Hepatocyte (in vitro differentiated cells): ENCODE data around the gene SNED1. TPM values are rescaled to one million over a fixed set of nuclear protein-coding genes. Genes with fewer than 3 reads are reported as not detected.

Experiments used
- DNase-seq: peaks from one replicate; pipeline ENCODE4 v3.0.0-alpha.2; 2016; ENCODE audit warnings: low spot score
- H2AFZ ChIP-seq: fragments of 200-600 bp; sonication (generic); 2 replicates; pipeline ENCODE4 v1.6.0; 2016; ENCODE audit warnings: antibody characterized with exemption, mild to moderate bottlenecking
- H3K27ac ChIP-seq: fragments of 200-600 bp; sonication (generic); 2 replicates; pipeline ENCODE4 v1.5.1; 2016; ENCODE audit warnings: mild to moderate bottlenecking
- H3K27me3 ChIP-seq: fragments of 200-600 bp; sonication (generic); 2 replicates; pipeline ENCODE4 v1.6.1; 2016
- H3K36me3 ChIP-seq: fragments of 200-600 bp; sonication (generic); replicated peaks from 2 replicates; pipeline ENCODE4 v1.5.1; 2016; ENCODE audit warnings: low read depth; ENCODE audit not compliant: insufficient read depth
- H3K4me1 ChIP-seq: fragments of 200-600 bp; sonication (generic); 2 replicates; pipeline ENCODE4 v1.5.1; 2016; ENCODE audit warnings: mild to moderate bottlenecking, moderate library complexity; ENCODE audit not compliant: insufficient read depth
- H3K4me2 ChIP-seq: fragments of 200-600 bp; sonication (generic); 2 replicates; pipeline ENCODE4 v1.6.0; 2016
- H3K4me3 ChIP-seq: fragments of 200-600 bp; sonication (generic); 2 replicates; pipeline ENCODE4 v1.5.1; 2016; ENCODE audit warnings: mild to moderate bottlenecking
- H3K79me2 ChIP-seq: fragments of 200-600 bp; sonication (generic); 2 replicates; pipeline ENCODE4 v1.6.0; 2017; ENCODE audit warnings: mild to moderate bottlenecking
- H3K9me2 ChIP-seq: fragments of 200-600 bp; sonication (generic); replicated peaks from 2 replicates; pipeline ENCODE4 v1.6.0; 2017; ENCODE audit warnings: mild to moderate bottlenecking; ENCODE audit not compliant: insufficient read depth
- H3K9me3 ChIP-seq: fragments of 200-600 bp; sonication (generic); 2 replicates; pipeline ENCODE4 v1.5.1; 2016; ENCODE audit warnings: low read depth, mild to moderate bottlenecking
- H4K20me1 ChIP-seq: fragments of 200-600 bp; sonication (generic); 2 replicates; pipeline ENCODE4 v1.6.0; 2016; ENCODE audit warnings: mild to moderate bottlenecking; ENCODE audit not compliant: insufficient read depth, poor library complexity, severe bottlenecking
- CTCF ChIP-seq: fragments of 200-600 bp; sonication (generic); IDR thresholded peaks from 2 replicates; pipeline ENCODE4 v1.5.1; 2016; ENCODE audit warnings: antibody characterized with exemption, mild to moderate bottlenecking; ENCODE audit not compliant: poor library complexity
- EZH2 ChIP-seq: fragments of 200-600 bp; sonication (generic); IDR thresholded peaks from 2 replicates; pipeline ENCODE4 v1.6.1; 2016; ENCODE audit warnings: antibody characterized with exemption, mild to moderate bottlenecking, borderline replicate concordance
- EZH2phosphoT487 ChIP-seq: fragments of 200-600 bp; sonication (generic); IDR thresholded peaks from one replicate; pipeline ENCODE4 v1.6.1; 2018; ENCODE audit warnings: antibody characterized with exemption, mild to moderate bottlenecking, low read depth, moderate library complexity; ENCODE audit not compliant: unreplicated experiment, severe bottlenecking
- WGBS: methylation state at CpG from one replicate; pipeline ENCODE4 v1.1.6; 2016; ENCODE audit warnings: low lambda C conversion rate; ENCODE audit errors: missing lambda C conversion rate; 5-methylcytosine and 5-hydroxymethylcytosine counted together
- polyA plus RNA-seq: library from polyadenylated mRNA; unstranded; fragments of >200 nt; fragmentation: Nextera tagmentation; extraction: Ambion mirVana; gene quantifications from 2 replicates; pipeline ENCODE4 v1.2.1, GENCODE V29; 2016
- total RNA-seq: library from RNA; depleted of rRNA; stranded (reverse); fragments of >200 nt; gene quantifications from 2 replicates; pipeline ENCODE4 v1.2.3, GENCODE V29; 2014

Gene SNED1
- total and polyA plus RNA-seq, 2 experiments from 2014 or later = 4.6 to 6.5 TPM

- H3K27ac ChIP-seq = no peak overlapping the region
- TF ChIP-seq EZH2phosphoT487 = no peak
- no peak for TF ChIP-seq CTCF
- no peak for TF ChIP-seq EZH2
- DNase-seq = no peak
- no peak overlapping the region for H3K4me3 ChIP-seq
- no peak overlapping the region for H2AFZ ChIP-seq
- H3K4me1 ChIP-seq = no peaks in the 10 kb centered on the region
- no peaks in the 10 kb centered on the region for H3K27me3 ChIP-seq
- no peak overlapping the region for H3K4me2 ChIP-seq
- WGBS = 90% methylated on average over 27 of the region's 31 CpGs
- H4K20me1 ChIP-seq = no peaks in the 10 kb centered on the region
- no peaks in the 10 kb centered on the region for H3K9me3 ChIP-seq
- H3K9me2 ChIP-seq = no peaks in the 10 kb centered on the region
- no peaks in the 10 kb centered on the region for H3K79me2 ChIP-seq
- H3K36me3 ChIP-seq = no peaks in the 10 kb centered on the region
These were observed 72.6 kb downstream of the SNED1 start for GRCh38 chr2:241070811-241071676.

GRCh38 chr2:241071677-241072111, 73.3 kb downstream of the SNED1 start:
- DNase-seq = no peak
- no peaks in the 10 kb centered on the region for H3K36me3 ChIP-seq
- 87% methylated on average over 11 of the region's 25 CpGs for WGBS

GRCh38 chr2:241072151-241072550, 73.7 kb downstream of the SNED1 start:
- Histone ChIP-seq H3K4me2 (no peak overlapping the region), H4K20me1 (no peaks in the 10 kb centered on the region), H3K4me1 (no peaks in the 10 kb centered on the region), H3K9me3 (no peaks in the 10 kb centered on the region), H2AFZ (no peak overlapping the region), H3K4me3 (no peak overlapping the region), H3K27ac (no peak overlapping the region), H3K27me3 (no peaks in the 10 kb centered on the region), H3K36me3 (no peaks in the 10 kb centered on the region), H3K9me2 (no peaks in the 10 kb centered on the region), H3K79me2 (no peaks in the 10 kb centered on the region)
- WGBS = 87% methylated on average over 9 of the region's 9 CpGs
- DNase-seq = no peak
- TF ChIP-seq EZH2 (no peak), CTCF (no peak), EZH2phosphoT487 (no peak)

More at GRCh38 chr2:241071677-241072111, 73.3 kb downstream of the SNED1 start:
- Histone ChIP-seq H4K20me1 (no peaks in the 10 kb centered on the region), H3K27me3 (no peaks in the 10 kb centered on the region), H3K9me3 (no peaks in the 10 kb centered on the region), H3K79me2 (no peaks in the 10 kb centered on the region), H3K4me2 (no peak overlapping the region), H3K4me1 (no peaks in the 10 kb centered on the region), H3K4me3 (no peak overlapping the region), H2AFZ (no peak overlapping the region), H3K27ac (no peak overlapping the region), H3K9me2 (no peaks in the 10 kb centered on the region)
- no peak for TF ChIP-seq EZH2

GRCh38 chr2:241072553-241073165, 74.2 kb downstream of the SNED1 start:
- DNase-seq = no peak
- Histone ChIP-seq H3K79me2 (no peaks in the 10 kb centered on the region), H3K27me3 (no peaks in the 10 kb centered on the region), H4K20me1 (no peaks in the 10 kb centered on the region), H3K27ac (no peak overlapping the region), H3K4me2 (no peak overlapping the region), H3K4me1 (no peaks in the 10 kb centered on the region), H3K4me3 (no peak overlapping the region), H3K9me3 (no peaks in the 10 kb centered on the region), H3K36me3 (no peaks in the 10 kb centered on the region), H3K9me2 (no peaks in the 10 kb centered on the region), H2AFZ (no peak overlapping the region)
- WGBS = 83% methylated on average over 14 of the region's 14 CpGs
- TF ChIP-seq EZH2 (no peak), EZH2phosphoT487 (no peak), CTCF (no peak)
